ENCODE measurements around the gene TMEM179.

Gene TMEM179

DNA sequence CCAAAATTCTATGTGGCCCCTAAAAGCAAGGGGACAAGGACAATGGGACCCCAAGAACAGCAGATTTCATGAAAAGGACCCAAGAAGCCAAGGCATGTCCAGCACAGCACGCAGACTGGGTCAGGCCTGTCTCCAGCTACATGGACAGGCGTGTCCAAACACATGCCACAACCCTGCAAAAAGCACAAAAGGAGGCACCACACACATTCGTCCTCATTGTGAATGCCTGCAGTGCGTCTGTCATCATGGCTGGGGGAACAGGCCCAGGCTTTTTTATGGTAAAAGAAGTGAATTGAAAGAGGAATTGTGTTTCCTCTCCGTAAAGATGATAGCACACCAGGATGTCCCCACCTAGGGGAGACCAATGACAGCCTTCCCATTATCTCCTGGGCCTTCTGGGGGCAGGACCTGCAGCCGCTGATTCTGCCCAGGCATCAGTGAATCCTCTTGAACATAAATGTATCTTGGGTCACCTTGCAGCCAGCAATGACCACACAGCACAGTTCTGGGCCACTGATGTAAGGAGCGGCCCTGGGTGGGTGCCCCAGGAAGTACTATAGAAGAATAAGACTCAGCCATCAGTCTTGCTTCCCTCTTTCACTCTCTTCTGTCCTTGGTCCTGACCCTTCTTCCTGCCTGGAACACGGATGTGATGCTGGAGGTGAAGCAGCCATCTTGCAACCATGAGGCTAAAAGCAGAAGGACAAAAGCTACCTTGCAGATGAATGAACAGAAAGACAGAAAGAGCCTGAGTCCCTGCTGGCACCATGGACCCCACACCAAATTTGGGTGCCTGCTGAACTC lies 54.8 kb downstream of the TMEM179 start:
- no peak overlapping the region for H3K4me3 ChIP-seq (ENCODE audit: control insufficient read depth, low read depth, low read length)
- DNase-seq (ENCODE audit: low read depth) = no peak
- TF ChIP-seq, protein P1, sequence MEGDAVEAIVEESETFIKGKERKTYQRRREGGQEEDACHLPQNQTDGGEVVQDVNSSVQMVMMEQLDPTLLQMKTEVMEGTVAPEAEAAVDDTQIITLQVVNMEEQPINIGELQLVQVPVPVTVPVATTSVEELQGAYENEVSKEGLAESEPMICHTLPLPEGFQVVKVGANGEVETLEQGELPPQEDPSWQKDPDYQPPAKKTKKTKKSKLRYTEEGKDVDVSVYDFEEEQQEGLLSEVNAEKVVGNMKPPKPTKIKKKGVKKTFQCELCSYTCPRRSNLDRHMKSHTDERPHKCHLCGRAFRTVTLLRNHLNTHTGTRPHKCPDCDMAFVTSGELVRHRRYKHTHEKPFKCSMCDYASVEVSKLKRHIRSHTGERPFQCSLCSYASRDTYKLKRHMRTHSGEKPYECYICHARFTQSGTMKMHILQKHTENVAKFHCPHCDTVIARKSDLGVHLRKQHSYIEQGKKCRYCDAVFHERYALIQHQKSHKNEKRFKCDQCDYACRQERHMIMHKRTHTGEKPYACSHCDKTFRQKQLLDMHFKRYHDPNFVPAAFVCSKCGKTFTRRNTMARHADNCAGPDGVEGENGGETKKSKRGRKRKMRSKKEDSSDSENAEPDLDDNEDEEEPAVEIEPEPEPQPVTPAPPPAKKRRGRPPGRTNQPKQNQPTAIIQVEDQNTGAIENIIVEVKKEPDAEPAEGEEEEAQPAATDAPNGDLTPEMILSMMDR (conservative IDR thresholded peaks at IDR 0.05; ENCODE audit: control insufficient read depth, insufficient read depth, low read depth, low read length) = no peak

DNA sequence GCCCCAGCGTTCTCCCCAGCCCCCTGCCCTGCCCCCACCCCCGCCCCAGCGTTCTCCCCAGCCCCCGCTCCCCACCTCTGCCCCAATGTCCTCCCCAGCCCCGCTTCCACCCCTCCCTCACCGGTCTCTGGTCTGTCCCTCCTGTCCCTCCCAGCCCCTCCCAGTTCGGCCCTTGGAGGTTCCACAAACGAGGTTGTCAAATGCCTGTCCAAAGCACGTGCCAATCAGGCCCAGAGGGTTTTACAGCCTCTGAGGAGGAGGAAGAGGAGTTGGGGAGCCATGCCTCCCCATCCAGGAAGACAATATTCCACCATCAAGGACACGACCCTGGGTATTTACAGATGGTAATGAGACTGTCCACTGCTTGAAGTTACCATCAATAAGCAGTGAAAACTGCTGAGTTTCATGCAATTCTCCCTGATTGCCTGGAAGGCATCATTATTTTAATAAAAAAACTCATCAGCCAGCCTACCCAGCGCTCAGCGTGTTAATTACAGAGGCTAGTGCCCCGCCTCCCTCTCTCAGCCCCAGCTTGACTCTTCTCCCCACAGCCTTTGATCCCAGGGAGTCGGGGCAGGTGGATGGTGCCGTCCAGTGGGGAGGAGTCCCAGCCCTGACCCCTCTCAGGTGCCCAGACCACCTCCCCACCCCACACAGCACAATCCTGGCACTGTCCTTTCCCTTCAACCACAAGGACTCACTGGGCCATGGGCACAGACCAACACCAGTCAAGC lies 55.6 kb downstream of the TMEM179 start:
- no peak for DNase-seq (ENCODE audit: low read depth)
- TF ChIP-seq, protein P1 (conservative IDR thresholded peaks at IDR 0.05; ENCODE audit: control insufficient read depth, insufficient read depth, low read depth, low read length) = no peak

DNA sequence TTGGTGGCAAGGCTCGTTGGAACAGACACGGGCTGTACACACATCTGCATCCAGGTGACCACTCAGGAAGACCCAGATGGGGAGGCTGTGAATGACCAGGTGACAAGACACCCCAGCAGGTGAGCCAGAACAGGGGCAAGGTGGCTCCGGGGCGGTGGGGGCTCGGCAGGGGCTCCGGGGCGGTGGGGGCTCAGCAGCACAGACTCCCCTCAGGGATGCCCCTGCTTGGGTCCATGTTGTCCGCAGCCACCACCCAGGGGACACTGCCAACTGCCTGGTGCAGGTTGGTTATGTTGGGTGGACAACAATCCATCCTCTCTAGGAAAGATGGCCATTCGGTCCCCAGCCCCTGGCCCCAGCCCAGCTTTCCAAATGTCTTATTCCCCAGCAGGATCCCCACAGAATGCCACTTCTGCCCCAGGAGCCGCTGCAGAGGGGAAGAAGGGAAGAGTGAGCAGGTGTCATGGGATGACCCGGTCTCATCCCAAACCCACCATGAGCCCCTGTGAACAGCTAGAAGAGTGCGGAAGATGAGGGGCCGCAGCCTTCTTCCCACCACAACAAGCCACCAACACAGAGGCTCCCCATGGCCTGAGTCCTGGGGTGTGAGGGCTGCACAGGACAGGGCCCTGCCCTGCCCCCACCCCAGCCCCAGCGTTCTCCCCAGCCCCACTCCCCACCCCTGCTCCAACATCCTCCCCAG lies 56.4 kb downstream of the TMEM179 start:
- H3K4me3 ChIP-seq (ENCODE audit: control insufficient read depth, low read depth, low read length) = no peak overlapping the region
- TF ChIP-seq, protein P1 (conservative IDR thresholded peaks at IDR 0.05; ENCODE audit: control insufficient read depth, insufficient read depth, low read depth, low read length) = no peak
- no peak for DNase-seq (ENCODE audit: low read depth)

More for the DNA sequence above, 55.6 kb downstream of the TMEM179 start:
- no peak overlapping the region for H3K4me3 ChIP-seq (ENCODE audit: control insufficient read depth, low read depth, low read length)

DNA sequence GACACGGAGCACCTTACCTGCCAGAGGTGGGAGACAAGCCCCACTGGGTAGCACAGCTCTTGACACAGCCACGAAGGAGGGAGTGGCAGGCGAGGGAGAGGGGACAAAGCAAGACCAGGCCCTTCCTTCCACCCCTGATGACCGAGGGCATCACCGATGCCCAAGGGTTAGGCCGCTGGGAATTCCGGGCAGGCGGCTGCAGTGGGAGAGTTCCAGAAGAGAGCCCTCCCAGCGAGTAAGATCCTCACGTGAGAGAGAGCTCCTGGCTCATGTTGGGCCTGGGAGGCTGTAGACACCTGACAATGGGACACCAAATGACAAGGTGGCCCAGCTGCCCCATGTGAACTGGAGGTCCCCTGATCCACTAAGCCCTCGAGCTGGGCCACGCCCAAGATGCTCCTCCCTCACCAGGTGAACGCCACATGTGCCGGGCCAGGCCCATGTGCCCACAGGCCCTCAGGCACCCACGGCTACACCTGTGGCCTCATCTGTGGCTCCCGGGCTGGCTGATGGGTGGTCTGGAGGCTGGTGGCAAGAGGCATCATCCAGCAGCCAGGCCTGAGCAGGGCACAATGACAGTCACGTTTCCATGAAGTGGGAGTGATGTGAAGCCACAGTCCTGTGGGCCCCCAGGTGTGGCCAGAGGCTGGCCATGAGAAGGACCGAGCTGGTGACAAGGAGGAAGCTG lies 57.1 kb downstream of the TMEM179 start:
- H3K4me3 ChIP-seq (ENCODE audit: control insufficient read depth, low read depth, low read length) = no peak overlapping the region
- TF ChIP-seq, protein P1 (conservative IDR thresholded peaks at IDR 0.05; ENCODE audit: control insufficient read depth, insufficient read depth, low read depth, low read length) = no peak
- DNase-seq (ENCODE audit: low read depth) = no peak

DNA sequence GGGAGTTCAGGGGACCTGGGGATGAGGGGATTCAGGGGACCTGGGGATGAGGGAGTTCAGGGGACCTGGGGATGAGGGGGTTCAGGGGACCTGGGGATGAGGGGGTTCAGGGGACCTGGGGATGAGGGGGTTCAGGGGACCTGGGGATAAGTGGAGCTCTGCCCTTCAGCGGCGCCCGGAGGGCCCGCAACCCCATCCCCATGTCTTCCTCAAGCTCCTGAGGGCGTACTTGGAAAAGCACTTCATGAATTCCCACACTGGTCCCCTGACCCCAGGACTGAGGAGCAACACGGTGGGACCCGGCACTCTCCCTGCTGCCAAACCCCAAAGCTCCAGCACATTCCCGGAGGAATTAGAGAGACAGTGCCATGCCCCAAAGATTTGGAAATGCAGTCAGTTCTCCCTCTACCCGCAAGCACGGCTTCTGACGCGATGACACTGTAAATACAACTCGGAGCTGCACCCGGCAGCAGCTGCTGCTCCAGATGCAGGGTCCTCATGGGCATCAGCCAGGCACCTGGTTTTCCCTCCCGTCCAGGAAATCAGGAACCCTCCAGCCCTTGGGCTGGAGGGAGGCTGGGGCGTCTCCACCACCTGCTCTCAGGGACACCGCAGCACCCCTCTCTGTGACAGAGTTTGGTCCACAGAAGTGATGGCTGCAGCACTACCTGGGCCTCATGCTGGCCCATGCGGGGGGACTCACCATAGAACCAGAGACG lies 57.8 kb downstream of the TMEM179 start:
- TF ChIP-seq, protein P1 (conservative IDR thresholded peaks at IDR 0.05; ENCODE audit: control insufficient read depth, insufficient read depth, low read depth, low read length) = no peak

More for the DNA sequence above, 57.8 kb downstream of the TMEM179 start:
- DNase-seq (ENCODE audit: low read depth) = no peak
- no peak overlapping the region for H3K4me3 ChIP-seq (ENCODE audit: control insufficient read depth, low read depth, low read length)

Data from fibroblast of mammary gland (primary cell).